HCT116 (cell line): ENCODE data around the gene GLRA3.

ENCODE experiments used
- EZH2 ChIP-seq: fragments of 200-600 bp; sonication (generic); IDR thresholded peaks from 2 replicates; pipeline ENCODE4 v1.6.1; 2017; ENCODE audit warnings: antibody characterized with exemption, mixed run types
- EZH2phosphoT487 ChIP-seq: fragments of 200-600 bp; IDR thresholded peaks from 2 replicates; pipeline ENCODE4 v1.6.1; 2018; ENCODE audit warnings: antibody characterized with exemption, borderline replicate concordance
- FOSL1 ChIP-seq: IDR thresholded peaks from 2 replicates; pipeline ENCODE4 v1.6.1; 2012; ENCODE audit warnings: low read depth
- JUND ChIP-seq: IDR thresholded peaks from 2 replicates; pipeline ENCODE4 v1.6.1; 2012
- POLR2A ChIP-seq: IDR thresholded peaks from 2 replicates; pipeline ENCODE4 v1.7.0; 2011; ENCODE audit warnings: borderline replicate concordance; ENCODE audit not compliant: insufficient read depth, insufficient read length; ENCODE audit errors: extremely low read depth
- POLR2AphosphoS5 ChIP-seq: IDR thresholded peaks from 2 replicates; pipeline ENCODE4 v1.6.1; 2011; ENCODE audit warnings: mild to moderate bottlenecking, low read depth, low read length, moderate library complexity
- SIN3A ChIP-seq: IDR thresholded peaks from 2 replicates; pipeline ENCODE4 v1.6.1; 2012; ENCODE audit warnings: low read depth
- SP1 ChIP-seq: IDR thresholded peaks from 2 replicates; pipeline ENCODE4 v1.6.1; 2012; ENCODE audit warnings: low read depth
- YY1 ChIP-seq: IDR thresholded peaks from 2 replicates; pipeline ENCODE4 v1.6.1; 2011; ENCODE audit warnings: low read length, low read depth, moderate library complexity, mild to moderate bottlenecking; ENCODE audit not compliant: insufficient replicate concordance; ENCODE audit errors: extremely low read depth
- ZNF274 ChIP-seq: fragments of 200-500 bp; sonication (Bioruptor generic); IDR thresholded peaks from 2 replicates; pipeline ENCODE4 v1.6.1; 2014; ENCODE audit warnings: mild to moderate bottlenecking, low read depth, low read length, inconsistent platforms
- TF ChIP-seq, protein P1 (sequence below): IDR thresholded peaks from 2 replicates; pipeline ENCODE4 v1.6.1; 2012
- TF ChIP-seq, protein P2 (sequence below), 3 experiments: fragments of 200-600 bp in 1 of 3; sonication (generic) in 1 of 3; IDR thresholded peaks in 2 of 3; conservative IDR thresholded peaks in 1 of 3; 2 replicates each; pipeline ENCODE4 v1.5.1; 2012 to 2017; ENCODE audit warnings: low read depth in 2 of 3, low read length in 2 of 3, antibody characterized with exemption in 1 of 3, borderline replicate concordance in 1 of 3, control low read depth in 1 of 3, mild to moderate bottlenecking in 1 of 3, mixed read lengths in 1 of 3, mixed run types in 1 of 3, moderate library complexity in 1 of 3; ENCODE audit not compliant: insufficient read depth in 1 of 3
- TF ChIP-seq, protein P3 (sequence below): IDR thresholded peaks from 2 replicates; pipeline ENCODE4 v1.6.1; 2012
- TF ChIP-seq, protein P4 (sequence below): IDR thresholded peaks from 2 replicates; pipeline ENCODE4 v1.6.1; 2012; ENCODE audit warnings: low read depth

DNA sequence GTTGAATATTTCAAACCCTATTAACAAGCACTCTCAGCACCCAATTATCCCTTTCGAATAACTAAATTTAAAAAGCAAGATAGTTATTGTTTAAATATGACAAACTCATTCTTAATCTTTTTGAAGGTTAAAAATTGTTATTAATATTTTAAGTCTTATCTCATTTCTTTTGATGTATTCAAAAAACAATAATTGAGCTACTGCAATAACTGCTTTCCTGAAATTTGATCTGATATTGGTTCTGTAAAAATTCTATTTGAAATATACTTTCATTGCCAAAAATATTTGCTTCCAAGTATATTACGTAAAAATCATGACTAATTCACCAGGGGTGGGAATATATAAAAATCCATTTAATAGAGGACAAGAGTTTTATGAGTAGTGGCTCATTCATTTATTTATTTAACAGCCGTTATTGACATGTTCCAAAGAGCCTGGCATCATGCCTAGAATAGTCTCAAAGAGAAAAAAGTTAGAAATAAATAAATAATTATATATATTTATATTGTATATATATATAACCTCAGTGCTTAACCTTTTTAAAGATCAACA lies 34.4 kb downstream of the GLRA3 start:
- TF ChIP-seq, protein P1, sequence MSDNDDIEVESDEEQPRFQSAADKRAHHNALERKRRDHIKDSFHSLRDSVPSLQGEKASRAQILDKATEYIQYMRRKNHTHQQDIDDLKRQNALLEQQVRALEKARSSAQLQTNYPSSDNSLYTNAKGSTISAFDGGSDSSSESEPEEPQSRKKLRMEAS, result no peak
- TF ChIP-seq, protein P2, sequence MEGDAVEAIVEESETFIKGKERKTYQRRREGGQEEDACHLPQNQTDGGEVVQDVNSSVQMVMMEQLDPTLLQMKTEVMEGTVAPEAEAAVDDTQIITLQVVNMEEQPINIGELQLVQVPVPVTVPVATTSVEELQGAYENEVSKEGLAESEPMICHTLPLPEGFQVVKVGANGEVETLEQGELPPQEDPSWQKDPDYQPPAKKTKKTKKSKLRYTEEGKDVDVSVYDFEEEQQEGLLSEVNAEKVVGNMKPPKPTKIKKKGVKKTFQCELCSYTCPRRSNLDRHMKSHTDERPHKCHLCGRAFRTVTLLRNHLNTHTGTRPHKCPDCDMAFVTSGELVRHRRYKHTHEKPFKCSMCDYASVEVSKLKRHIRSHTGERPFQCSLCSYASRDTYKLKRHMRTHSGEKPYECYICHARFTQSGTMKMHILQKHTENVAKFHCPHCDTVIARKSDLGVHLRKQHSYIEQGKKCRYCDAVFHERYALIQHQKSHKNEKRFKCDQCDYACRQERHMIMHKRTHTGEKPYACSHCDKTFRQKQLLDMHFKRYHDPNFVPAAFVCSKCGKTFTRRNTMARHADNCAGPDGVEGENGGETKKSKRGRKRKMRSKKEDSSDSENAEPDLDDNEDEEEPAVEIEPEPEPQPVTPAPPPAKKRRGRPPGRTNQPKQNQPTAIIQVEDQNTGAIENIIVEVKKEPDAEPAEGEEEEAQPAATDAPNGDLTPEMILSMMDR (IDR thresholded peaks at IDR 0.05 in 2 of 3, conservative IDR thresholded peaks at IDR 0.05 in 1 of 3; ENCODE audit: borderline replicate concordance in 1 of 3, insufficient read depth in 1 of 3, low read depth in 2 of 3, low read length in 2 of 3), result no peak
- TF ChIP-seq SP1, result no peak
- TF ChIP-seq POLR2AphosphoS5, result no peak
- no peak for TF ChIP-seq EZH2
- no peak for TF ChIP-seq FOSL1
- TF ChIP-seq JUND, result no peak
- no peak for TF ChIP-seq EZH2phosphoT487
- TF ChIP-seq, protein P3, sequence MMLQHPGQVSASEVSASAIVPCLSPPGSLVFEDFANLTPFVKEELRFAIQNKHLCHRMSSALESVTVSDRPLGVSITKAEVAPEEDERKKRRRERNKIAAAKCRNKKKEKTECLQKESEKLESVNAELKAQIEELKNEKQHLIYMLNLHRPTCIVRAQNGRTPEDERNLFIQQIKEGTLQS, result no peak
- TF ChIP-seq POLR2A, result no peak
- no peak for TF ChIP-seq YY1
- no peak for TF ChIP-seq SIN3A
- TF ChIP-seq, protein P4, sequence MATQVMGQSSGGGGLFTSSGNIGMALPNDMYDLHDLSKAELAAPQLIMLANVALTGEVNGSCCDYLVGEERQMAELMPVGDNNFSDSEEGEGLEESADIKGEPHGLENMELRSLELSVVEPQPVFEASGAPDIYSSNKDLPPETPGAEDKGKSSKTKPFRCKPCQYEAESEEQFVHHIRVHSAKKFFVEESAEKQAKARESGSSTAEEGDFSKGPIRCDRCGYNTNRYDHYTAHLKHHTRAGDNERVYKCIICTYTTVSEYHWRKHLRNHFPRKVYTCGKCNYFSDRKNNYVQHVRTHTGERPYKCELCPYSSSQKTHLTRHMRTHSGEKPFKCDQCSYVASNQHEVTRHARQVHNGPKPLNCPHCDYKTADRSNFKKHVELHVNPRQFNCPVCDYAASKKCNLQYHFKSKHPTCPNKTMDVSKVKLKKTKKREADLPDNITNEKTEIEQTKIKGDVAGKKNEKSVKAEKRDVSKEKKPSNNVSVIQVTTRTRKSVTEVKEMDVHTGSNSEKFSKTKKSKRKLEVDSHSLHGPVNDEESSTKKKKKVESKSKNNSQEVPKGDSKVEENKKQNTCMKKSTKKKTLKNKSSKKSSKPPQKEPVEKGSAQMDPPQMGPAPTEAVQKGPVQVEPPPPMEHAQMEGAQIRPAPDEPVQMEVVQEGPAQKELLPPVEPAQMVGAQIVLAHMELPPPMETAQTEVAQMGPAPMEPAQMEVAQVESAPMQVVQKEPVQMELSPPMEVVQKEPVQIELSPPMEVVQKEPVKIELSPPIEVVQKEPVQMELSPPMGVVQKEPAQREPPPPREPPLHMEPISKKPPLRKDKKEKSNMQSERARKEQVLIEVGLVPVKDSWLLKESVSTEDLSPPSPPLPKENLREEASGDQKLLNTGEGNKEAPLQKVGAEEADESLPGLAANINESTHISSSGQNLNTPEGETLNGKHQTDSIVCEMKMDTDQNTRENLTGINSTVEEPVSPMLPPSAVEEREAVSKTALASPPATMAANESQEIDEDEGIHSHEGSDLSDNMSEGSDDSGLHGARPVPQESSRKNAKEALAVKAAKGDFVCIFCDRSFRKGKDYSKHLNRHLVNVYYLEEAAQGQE, result no peak
- TF ChIP-seq ZNF274, result no peak
